ENCODE data around the gene SORCS2.

Gene SORCS2

DNA sequence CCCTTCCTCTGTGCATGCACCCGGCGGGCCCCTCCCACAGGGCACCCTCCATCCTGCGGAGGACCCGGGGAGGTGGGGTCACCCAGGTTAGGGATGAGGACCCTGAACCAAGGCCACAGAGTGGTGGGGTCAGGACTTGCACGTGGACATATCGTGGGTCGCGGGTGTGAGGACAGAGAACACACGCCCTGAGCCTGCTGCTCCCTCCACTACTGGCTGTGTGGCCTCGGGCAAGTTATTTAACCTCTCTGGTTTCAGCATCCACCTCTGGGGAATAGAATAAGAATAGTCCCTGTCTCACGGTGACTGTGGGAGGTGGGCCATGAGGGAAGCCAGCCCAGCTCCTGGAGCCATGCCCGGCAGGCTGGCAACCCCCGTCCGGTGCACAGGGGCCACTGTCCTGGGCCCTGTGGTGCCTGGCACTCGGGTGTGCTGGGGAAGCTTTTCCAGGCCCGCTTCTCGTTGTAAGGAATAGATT, 237.3 kb downstream of the SORCS2 start:
- no peak for DNase-seq (ENCODE audit: low spot score)
- TF ChIP-seq, protein P1, sequence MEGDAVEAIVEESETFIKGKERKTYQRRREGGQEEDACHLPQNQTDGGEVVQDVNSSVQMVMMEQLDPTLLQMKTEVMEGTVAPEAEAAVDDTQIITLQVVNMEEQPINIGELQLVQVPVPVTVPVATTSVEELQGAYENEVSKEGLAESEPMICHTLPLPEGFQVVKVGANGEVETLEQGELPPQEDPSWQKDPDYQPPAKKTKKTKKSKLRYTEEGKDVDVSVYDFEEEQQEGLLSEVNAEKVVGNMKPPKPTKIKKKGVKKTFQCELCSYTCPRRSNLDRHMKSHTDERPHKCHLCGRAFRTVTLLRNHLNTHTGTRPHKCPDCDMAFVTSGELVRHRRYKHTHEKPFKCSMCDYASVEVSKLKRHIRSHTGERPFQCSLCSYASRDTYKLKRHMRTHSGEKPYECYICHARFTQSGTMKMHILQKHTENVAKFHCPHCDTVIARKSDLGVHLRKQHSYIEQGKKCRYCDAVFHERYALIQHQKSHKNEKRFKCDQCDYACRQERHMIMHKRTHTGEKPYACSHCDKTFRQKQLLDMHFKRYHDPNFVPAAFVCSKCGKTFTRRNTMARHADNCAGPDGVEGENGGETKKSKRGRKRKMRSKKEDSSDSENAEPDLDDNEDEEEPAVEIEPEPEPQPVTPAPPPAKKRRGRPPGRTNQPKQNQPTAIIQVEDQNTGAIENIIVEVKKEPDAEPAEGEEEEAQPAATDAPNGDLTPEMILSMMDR (IDR thresholded peaks at IDR 0.05; ENCODE audit: extremely low read depth, insufficient read depth, missing control alignments): no peak
- in situ Hi-C loops (cut with MboI; ENCODE audit: low pct_unique_long_range_greater_than_20kb, low sequenced_read_pairs, unreplicated experiment): no loop called here

DNA sequence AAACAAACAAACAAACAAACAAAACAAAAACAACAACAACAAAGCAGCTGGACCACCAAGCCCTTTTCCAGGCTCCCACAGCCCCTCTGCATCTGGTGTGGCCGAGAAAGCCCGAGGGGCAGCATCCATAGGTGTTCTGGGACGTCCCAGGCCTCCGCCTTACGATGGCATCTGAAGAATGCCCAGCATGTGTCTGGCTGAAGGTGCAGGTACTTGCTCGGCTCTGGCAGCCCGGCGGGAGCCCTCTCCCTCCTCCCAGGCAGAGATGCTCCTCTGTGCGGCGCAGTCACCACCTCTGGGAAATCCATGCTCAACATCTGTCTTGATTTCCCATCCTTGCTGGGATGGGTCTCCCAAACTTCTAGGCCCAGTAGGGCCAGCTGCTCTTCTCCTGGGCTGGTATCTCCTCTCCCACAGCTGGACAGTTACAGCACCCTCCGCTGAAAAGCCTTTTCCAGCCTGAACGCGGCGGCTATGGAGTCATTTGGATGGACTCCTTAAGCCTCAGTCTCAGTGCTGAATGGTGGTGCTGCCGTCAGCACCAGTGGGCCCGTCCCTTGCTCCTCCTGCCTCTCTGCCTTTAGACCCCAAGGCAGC, 238.1 kb downstream of the SORCS2 start:
- no peak for DNase-seq (ENCODE audit: low spot score)
- in situ Hi-C loops (cut with MboI; ENCODE audit: low pct_unique_long_range_greater_than_20kb, low sequenced_read_pairs, unreplicated experiment): no loop called here
- TF ChIP-seq, protein P1 (IDR thresholded peaks at IDR 0.05; ENCODE audit: extremely low read depth, insufficient read depth, missing control alignments): no peak

DNA sequence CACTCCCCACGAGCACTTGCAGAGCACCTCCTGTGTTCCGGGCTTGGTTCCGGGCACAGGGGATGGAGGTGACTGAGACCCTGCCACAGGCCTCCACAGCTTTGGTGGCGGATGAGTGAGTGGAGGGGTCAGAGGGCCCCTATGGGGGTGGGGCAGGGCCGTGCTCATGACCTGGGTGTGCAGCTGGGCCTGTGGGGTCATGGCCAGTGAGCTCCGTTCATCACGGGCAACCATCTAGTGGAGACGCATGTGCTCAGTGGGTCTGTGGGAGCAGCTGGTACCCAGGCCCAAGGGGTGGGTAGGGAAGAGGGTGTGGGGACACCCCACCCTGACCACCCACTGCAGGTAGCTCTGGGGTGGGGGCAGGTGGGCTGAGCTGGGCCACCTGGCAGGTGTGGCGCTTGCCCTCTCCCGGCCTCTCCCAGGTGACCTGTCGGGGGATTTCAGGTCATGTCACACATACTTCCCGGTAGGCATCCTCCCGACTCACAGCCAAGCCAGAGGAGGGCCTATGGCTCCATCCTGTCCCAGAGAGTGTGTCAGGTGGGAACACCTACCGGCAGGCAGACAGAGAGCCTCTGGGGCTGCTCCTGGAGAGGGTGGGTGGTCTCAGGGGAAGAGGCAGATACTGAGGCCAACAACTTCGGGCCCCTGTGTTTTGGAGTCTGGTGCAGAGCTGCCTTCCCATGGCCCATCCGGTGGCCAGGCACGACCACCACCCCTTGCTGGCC, 238.8 kb downstream of the SORCS2 start:
- DNase-seq (ENCODE audit: low spot score): no peak
- in situ Hi-C loops (cut with MboI; ENCODE audit: low pct_unique_long_range_greater_than_20kb, low sequenced_read_pairs, unreplicated experiment): no loop called here
- TF ChIP-seq, protein P1 (IDR thresholded peaks at IDR 0.05; ENCODE audit: extremely low read depth, insufficient read depth, missing control alignments): no peak

DNA sequence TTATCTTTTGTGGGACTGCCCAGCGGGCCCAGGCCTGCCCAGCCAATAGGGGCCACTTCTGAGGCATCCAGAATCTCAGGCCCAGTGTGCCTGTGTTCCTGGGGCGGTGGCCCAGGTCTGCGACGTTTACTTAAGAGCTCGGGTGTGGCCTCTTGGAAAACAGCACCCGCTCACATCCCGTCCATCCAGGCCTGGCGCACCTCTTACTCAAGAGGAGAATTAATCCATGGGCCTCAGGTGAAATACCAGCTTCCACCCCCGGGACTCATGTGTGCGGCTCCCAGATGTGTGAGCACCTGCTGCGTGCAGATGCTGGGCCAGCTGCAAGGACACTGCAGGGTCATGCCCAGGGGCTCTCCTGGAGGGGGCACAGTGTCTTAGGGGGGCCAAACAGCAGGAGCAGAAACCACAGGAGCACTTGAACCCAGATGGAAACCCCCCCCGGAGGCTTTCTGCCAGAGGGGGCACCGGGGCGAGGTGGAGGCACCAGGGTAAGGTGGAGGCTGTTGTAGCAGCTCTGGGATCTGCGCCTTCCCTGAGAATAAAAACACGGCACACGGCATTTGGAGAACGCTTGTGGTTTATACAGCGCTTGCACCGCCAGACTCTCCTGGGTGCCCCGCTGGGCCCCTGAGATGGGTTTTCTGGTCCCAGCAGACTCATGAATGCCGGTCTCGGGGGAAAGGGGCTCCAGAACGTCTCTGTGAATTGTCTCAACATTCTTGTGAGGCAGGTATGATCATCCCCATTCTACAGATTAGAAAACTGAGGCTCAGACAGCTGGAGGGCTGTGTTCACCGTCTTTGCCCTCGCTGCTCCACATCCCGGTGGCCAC, 239.6 kb downstream of the SORCS2 start:
- no peak for DNase-seq (ENCODE audit: low spot score)
- TF ChIP-seq, protein P1 (IDR thresholded peaks at IDR 0.05; ENCODE audit: extremely low read depth, insufficient read depth, missing control alignments): no peak
- in situ Hi-C loops (cut with MboI; ENCODE audit: low pct_unique_long_range_greater_than_20kb, low sequenced_read_pairs, unreplicated experiment): no loop called here

DNA sequence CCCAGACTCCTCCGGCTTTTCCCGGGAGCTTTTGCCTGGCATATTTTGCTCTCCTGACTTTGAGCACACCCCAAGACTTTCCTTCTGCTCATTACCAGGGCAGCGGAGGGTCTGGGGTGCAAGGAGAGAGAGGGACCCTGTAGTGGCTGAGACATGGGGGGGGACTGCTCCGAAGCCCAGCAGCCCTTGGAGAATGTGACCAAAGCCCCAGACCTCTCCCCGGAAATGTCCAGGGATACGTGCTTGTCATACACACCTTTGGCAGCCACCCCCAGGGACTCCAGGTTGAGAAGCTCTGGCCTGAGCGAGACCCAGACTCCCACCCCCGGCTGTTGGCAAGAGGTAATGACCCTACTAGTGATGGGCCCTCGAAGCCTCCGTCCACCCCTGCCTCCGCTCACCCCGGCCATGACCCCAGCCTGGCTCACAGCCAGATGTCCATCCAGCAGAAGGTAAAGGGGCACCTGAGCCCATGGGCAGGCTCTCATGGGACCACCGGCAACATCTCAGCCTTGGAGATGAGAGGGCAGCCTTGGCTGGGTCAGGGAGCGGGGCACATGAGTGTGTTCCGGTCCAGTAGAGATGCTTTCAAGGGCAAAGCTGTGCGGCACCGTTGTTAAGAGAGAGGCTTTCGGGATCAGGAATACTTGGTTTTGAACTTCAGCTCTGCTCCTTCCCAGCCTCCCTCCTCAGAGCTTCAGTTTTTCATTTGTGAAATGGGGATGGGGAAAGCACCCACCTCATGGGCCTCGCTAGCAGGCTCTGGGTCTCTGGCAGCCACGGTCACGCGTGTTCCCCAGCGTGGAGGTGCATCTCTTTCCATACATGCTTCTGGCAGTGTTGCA, 240.4 kb downstream of the SORCS2 start:
- TF ChIP-seq, protein P1 (IDR thresholded peaks at IDR 0.05; ENCODE audit: extremely low read depth, insufficient read depth, missing control alignments): no peak
- in situ Hi-C loops (cut with MboI; ENCODE audit: low pct_unique_long_range_greater_than_20kb, low sequenced_read_pairs, unreplicated experiment): no loop called here
- DNase-seq (ENCODE audit: low spot score): no peak
